NCI-H1694 treated with DMSO at 0.1 percent for 48 hours (cell line): ENCODE measurements around the gene MYL12B.
"Not testable (repeated sequence)": the region's sequence is repeated elsewhere in the genome, so short reads cannot be mapped to it uniquely, and the experiment has no call there.

Experiments
- DNase-seq: peaks from one replicate; lab custom pipeline; 2025; lab: John Stamatoyannopoulos, UW

The MYL12B gene

GRCh38 chr18:3297025-3297984 is 35.4 kb downstream of the MYL12B start:
- DNase-seq, result peak; percentile 78

GRCh38 chr18:3304832-3305231 is 42.9 kb downstream of the MYL12B start:
- no peak for DNase-seq

GRCh38 chr18:3305354-3305762 is 43.4 kb downstream of the MYL12B start:
- DNase-seq, result no peak

GRCh38 chr18:3305933-3306332 is 44.0 kb downstream of the MYL12B start:
- DNase-seq, result no peak

- DNase-seq, result no peak
These were observed 44.5 kb downstream of the MYL12B start for GRCh38 chr18:3306391-3306790.

GRCh38 chr18:3313685-3314084 is 51.8 kb downstream of the MYL12B start:
- DNase-seq, result no peak

GRCh38 chr18:3315344-3315743 is 53.4 kb downstream of the MYL12B start:
- not testable (repeated sequence) for DNase-seq

- no peak for DNase-seq
These were observed 57.5 kb downstream of the MYL12B start for GRCh38 chr18:3319399-3319798.

- no peak for DNase-seq
These were observed 58.0 kb downstream of the MYL12B start for GRCh38 chr18:3319894-3320454.

GRCh38 chr18:3321133-3321812 is 59.3 kb downstream of the MYL12B start:
- DNase-seq, result no peak

GRCh38 chr18:3323900-3324299 is 62.0 kb downstream of the MYL12B start:
- DNase-seq, result no peak
